ENCODE data around the gene PLAAT3.
A peak's percentile ranks its signal among the peaks of the same experiment; 100 is the strongest.
"Not testable (repeated sequence)": the region's sequence is repeated elsewhere in the genome, so short reads cannot be mapped to it uniquely, and the experiment has no call there.

PLAAT3 gene

GRCh38 chr11:63551091-63551888 is 62.9 kb downstream of the PLAAT3 start:
- no peak for DNase-seq
- in situ Hi-C loops (cut with MboI; ENCODE audit: low pct_unique_long_range_greater_than_20kb, low sequenced_read_pairs): no loop called here

GRCh38 chr11:63550156-63550700 is 64.0 kb downstream of the PLAAT3 start:
- in situ Hi-C loops (cut with MboI; ENCODE audit: low pct_unique_long_range_greater_than_20kb, low sequenced_read_pairs); DNase-seq: not testable (repeated sequence)

GRCh38 chr11:63549411-63549810 is 64.8 kb downstream of the PLAAT3 start:
- no peak for DNase-seq
- in situ Hi-C loops (cut with MboI; ENCODE audit: low pct_unique_long_range_greater_than_20kb, low sequenced_read_pairs): no loop called here

GRCh38 chr11:63548178-63548577 is 66.1 kb downstream of the PLAAT3 start:
- in situ Hi-C loops (cut with MboI; ENCODE audit: low pct_unique_long_range_greater_than_20kb, low sequenced_read_pairs): no loop called here
- no peak for DNase-seq

GRCh38 chr11:63547061-63547460 is 67.2 kb downstream of the PLAAT3 start:
- in situ Hi-C loops (cut with MboI; ENCODE audit: low pct_unique_long_range_greater_than_20kb, low sequenced_read_pairs): no loop called here
- no peak for DNase-seq

- DNase-seq: no peak
- in situ Hi-C loops (cut with MboI; ENCODE audit: low pct_unique_long_range_greater_than_20kb, low sequenced_read_pairs): no loop called here
Measured at GRCh38 chr11:63543711-63544110, 70.5 kb downstream of the PLAAT3 start.

GRCh38 chr11:63542506-63542905 is 71.7 kb downstream of the PLAAT3 start:
- in situ Hi-C loops (cut with MboI; ENCODE audit: low pct_unique_long_range_greater_than_20kb, low sequenced_read_pairs): not testable (repeated sequence)

GRCh38 chr11:63537293-63538101 is 76.7 kb downstream of the PLAAT3 start:
- no peak for DNase-seq

More at GRCh38 chr11:63542506-63542905, 71.7 kb downstream of the PLAAT3 start:
- DNase-seq: not testable (repeated sequence)

GRCh38 chr11:63536669-63537292 is 77.5 kb downstream of the PLAAT3 start, which contains the start of gene PLAAT4:
Gene PLAAT4, plus strand, starts transcription at chr11:63536808. Its CDS starts 61 bp downstream, at chr11:63536869.
- no peak for DNase-seq
- in situ Hi-C loops (cut with MboI; ENCODE audit: low pct_unique_long_range_greater_than_20kb, low sequenced_read_pairs): no loop called here

More at GRCh38 chr11:63537293-63538101, 76.7 kb downstream of the PLAAT3 start:
- in situ Hi-C loops (cut with MboI; ENCODE audit: low pct_unique_long_range_greater_than_20kb, low sequenced_read_pairs): no loop called here

GRCh38 chr11:63535734-63536133 is 78.5 kb downstream of the PLAAT3 start:
- no peak for DNase-seq
- in situ Hi-C loops (cut with MboI; ENCODE audit: low pct_unique_long_range_greater_than_20kb, low sequenced_read_pairs): no loop called here

GRCh38 chr11:63534895-63535461 is 79.3 kb downstream of the PLAAT3 start:
- in situ Hi-C loops (cut with MboI; ENCODE audit: low pct_unique_long_range_greater_than_20kb, low sequenced_read_pairs): no loop called here
- no peak for DNase-seq

- no peak for DNase-seq
- in situ Hi-C loops (cut with MboI; ENCODE audit: low pct_unique_long_range_greater_than_20kb, low sequenced_read_pairs): no loop called here
Measured at GRCh38 chr11:63534076-63534475, 80.2 kb downstream of the PLAAT3 start.

- DNase-seq: no peak
- in situ Hi-C loops (cut with MboI; ENCODE audit: low pct_unique_long_range_greater_than_20kb, low sequenced_read_pairs): no loop called here
Measured at GRCh38 chr11:63532799-63533475, 81.3 kb downstream of the PLAAT3 start.

- in situ Hi-C loops (cut with MboI; ENCODE audit: low pct_unique_long_range_greater_than_20kb, low sequenced_read_pairs): no loop called here
- DNase-seq: no peak
Measured at GRCh38 chr11:63532117-63532516, 82.1 kb downstream of the PLAAT3 start.

- DNase-seq: peak; percentile 49
Measured at GRCh38 chr11:63531074-63531792, 83.0 kb downstream of the PLAAT3 start.

GRCh38 chr11:63530021-63530420 is 84.2 kb downstream of the PLAAT3 start:
- in situ Hi-C loops (cut with MboI; ENCODE audit: low pct_unique_long_range_greater_than_20kb, low sequenced_read_pairs): no loop called here
- DNase-seq: no peak

More at GRCh38 chr11:63531074-63531792, 83.0 kb downstream of the PLAAT3 start:
- in situ Hi-C loops (cut with MboI; ENCODE audit: low pct_unique_long_range_greater_than_20kb, low sequenced_read_pairs): not testable (repeated sequence)

GRCh38 chr11:63529373-63529772 is 84.9 kb downstream of the PLAAT3 start:
- in situ Hi-C loops (cut with MboI; ENCODE audit: low pct_unique_long_range_greater_than_20kb, low sequenced_read_pairs); DNase-seq: not testable (repeated sequence)

Data from KBM-7 (cell line).